Activated T-cell treated with anti-CD3 and anti-CD28 coated beads, Interleukin-2, amount 50 U/mL, for 24 hours (primary cell): ENCODE data around the gene CEACAM16.

Experiments
- DNase-seq: peaks from one replicate; pipeline ENCODE4 v3.0.0-alpha.2; 2020
- H3K27ac Mint-ChIP-seq: 2 replicates; pipeline ENCODE4 v1.8.0; 2020; ENCODE audit warnings: mild to moderate bottlenecking, mixed read lengths
- H3K27me3 Mint-ChIP-seq: 2 replicates; pipeline ENCODE4 v1.8.0; 2020; ENCODE audit warnings: mixed read lengths
- H3K36me3 Mint-ChIP-seq: 2 replicates; pipeline ENCODE4 v1.8.0; 2020; ENCODE audit warnings: low read depth, mixed read lengths
- H3K4me1 Mint-ChIP-seq: 2 replicates; pipeline ENCODE4 v1.8.0; 2020; ENCODE audit warnings: low read depth, mixed read lengths
- H3K4me3 Mint-ChIP-seq: 2 replicates; pipeline ENCODE4 v1.8.0; 2020; ENCODE audit warnings: mild to moderate bottlenecking, moderate library complexity, mixed read lengths
- H3K9me3 Mint-ChIP-seq: 2 replicates; pipeline ENCODE4 v1.8.0; 2020; ENCODE audit warnings: mixed read lengths

The CEACAM16 gene

GRCh38 chr19:44746946-44747738, 48.2 kb downstream of the CEACAM16 start:
- H3K36me3 Mint-ChIP-seq: peaks cover 37% of the 10 kb centered on the region
- H3K4me3 Mint-ChIP-seq: peak overlapping the region; percentile 86
- peak overlapping the region; percentile 97 for H3K27ac Mint-ChIP-seq
- H3K27me3 Mint-ChIP-seq: no peaks in the 10 kb centered on the region
- DNase-seq: peak; percentile 97
- peaks cover 57% of the 10 kb centered on the region for H3K4me1 Mint-ChIP-seq
- no peaks in the 10 kb centered on the region for H3K9me3 Mint-ChIP-seq

DNA sequence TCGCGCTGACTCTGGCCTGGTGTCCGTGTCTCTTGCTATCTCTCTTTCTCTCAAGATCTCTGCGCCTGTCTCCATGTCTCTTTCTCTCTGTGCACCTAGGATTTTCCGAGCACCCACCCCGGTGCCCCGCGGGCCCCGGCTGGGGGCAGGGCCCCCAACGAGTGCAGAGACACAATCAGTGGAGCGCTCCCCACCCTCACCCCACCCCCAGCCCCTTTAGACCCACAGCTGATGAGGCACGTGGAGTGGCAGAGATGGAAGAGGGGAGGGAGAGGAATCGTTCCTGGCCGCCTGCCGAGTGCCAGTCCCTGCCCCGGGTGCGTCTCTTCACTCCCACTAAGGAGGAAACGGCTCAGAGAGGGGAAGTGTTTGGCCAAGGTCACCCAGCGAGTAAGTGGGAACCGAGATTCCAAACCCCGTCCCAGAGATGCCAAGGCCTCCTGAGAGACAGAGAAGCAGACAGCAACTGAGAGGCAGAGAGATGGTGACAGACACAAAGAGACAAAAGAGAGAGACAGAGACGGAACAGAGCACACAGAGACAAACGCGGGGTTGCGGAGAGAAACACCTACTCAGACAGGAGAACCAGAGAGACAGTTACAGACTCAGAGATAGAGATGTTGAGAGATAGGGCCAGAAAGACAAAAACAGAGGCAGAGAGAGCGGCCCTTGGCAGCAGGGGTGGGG, 48.9 kb downstream of the CEACAM16 start:
- Mint-ChIP-seq H3K36me3 (peaks cover 44% of the 10 kb centered on the region), H3K9me3 (no peaks in the 10 kb centered on the region), H3K4me3 (peak overlapping the region; percentile 86), H3K27me3 (no peaks in the 10 kb centered on the region), H3K4me1 (peaks cover 58% of the 10 kb centered on the region), H3K27ac (peak overlapping the region; percentile 97)
- peak; percentile 78 for DNase-seq

DNA sequence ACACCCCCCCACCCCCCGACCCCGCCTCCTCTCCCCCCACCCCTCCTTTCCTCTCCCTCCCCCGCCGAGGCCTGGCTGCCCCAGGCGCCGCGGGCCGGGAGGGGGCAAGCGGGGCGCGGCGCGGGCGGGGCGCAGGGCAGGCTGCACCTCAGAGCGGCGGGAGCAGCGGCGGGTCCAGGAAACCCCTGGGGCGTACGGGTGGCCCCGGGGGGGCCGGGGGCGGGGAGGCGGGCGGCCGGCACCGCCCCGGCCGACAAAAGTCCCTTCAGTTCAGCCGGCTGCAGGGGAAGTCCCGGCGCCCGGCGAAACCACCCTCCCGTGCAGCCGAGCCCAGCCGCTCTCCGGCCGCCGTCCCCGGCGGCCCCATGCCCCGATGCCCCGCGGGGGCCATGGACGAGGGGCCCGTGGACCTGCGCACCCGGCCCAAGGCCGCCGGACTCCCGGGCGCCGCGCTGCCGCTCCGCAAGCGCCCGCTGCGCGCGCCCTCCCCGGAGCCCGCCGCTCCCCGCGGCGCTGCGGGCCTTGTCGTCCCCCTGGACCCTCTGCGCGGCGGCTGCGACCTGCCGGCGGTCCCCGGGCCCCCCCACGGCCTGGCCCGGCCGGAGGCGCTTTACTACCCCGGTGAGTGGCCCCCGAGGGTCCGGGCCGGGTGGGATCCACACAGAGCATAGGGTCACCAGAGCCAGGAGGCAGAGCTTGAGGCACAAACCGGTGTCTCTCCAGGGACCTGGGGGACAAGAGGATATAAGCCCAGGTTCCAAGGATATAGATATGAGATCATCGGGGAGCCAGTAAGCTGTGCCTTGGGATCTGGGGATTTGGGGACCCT, 49.7 kb downstream of the CEACAM16 start, which contains the start of gene BCL3:
BCL3 (plus strand) TSS at position 283 of the 829 bp plus-strand sequence; CDS start at position 366, 83 bp downstream.
- H3K4me1 Mint-ChIP-seq: peaks cover 60% of the 10 kb centered on the region
- H3K36me3 Mint-ChIP-seq: peaks cover 49% of the 10 kb centered on the region
- no peaks in the 10 kb centered on the region for H3K9me3 Mint-ChIP-seq
- DNase-seq: peak; percentile 81
- H3K4me3 Mint-ChIP-seq: peak within 1 kb of the TSS; percentile 93
- peak within 1 kb of the TSS; percentile 97 for H3K27ac Mint-ChIP-seq
- H3K27me3 Mint-ChIP-seq: no peaks in the 10 kb centered on the region

DNA sequence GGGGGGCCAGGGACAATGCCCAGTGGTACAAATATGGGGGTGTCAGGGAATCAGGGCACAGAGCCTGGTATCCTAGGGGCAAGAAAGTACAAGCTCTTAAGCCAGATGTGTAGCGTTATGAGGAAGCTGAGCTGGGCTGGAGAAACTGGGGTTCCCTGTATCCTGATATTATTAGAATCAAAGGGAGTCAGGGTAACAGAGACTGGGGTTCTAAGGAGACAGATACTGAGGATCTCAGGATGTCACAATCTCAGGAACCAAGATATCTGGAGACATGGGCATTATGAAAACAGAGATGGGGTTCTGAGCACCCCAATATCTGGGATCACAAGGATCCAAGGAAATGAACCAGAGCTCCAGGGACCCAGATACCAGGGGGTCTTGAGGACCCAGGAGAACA, 50.3 kb downstream of the CEACAM16 start:
- no peak for DNase-seq
- Mint-ChIP-seq H3K9me3 (no peaks in the 10 kb centered on the region), H3K27me3 (no peaks in the 10 kb centered on the region), H3K36me3 (peaks cover 55% of the 10 kb centered on the region), H3K4me3 (peak overlapping the region; percentile 93), H3K27ac (peak overlapping the region; percentile 90), H3K4me1 (peaks cover 60% of the 10 kb centered on the region)

GRCh38 chr19:44749994-44750393, 51.0 kb downstream of the CEACAM16 start:
- H3K4me1 Mint-ChIP-seq: peaks cover 63% of the 10 kb centered on the region
- peaks cover 61% of the 10 kb centered on the region for H3K36me3 Mint-ChIP-seq
- peak overlapping the region; percentile 90 for H3K27ac Mint-ChIP-seq
- no peak for DNase-seq
- H3K9me3 Mint-ChIP-seq: no peaks in the 10 kb centered on the region
- peak overlapping the region; percentile 93 for H3K4me3 Mint-ChIP-seq
- H3K27me3 Mint-ChIP-seq: no peaks in the 10 kb centered on the region

GRCh38 chr19:44752123-44752815, 53.3 kb downstream of the CEACAM16 start:
- no peaks in the 10 kb centered on the region for H3K27me3 Mint-ChIP-seq
- peaks cover 84% of the 10 kb centered on the region for H3K36me3 Mint-ChIP-seq
- no peak for DNase-seq
- H3K4me1 Mint-ChIP-seq: peaks cover 58% of the 10 kb centered on the region
- no peaks in the 10 kb centered on the region for H3K9me3 Mint-ChIP-seq
- peak overlapping the region; percentile 98 for H3K27ac Mint-ChIP-seq
- peak overlapping the region; percentile 93 for H3K4me3 Mint-ChIP-seq

- peaks cover 60% of the 10 kb centered on the region for H3K4me1 Mint-ChIP-seq
- peak; percentile 93 for DNase-seq
- H3K4me3 Mint-ChIP-seq: peak overlapping the region; percentile 93
- H3K36me3 Mint-ChIP-seq: peaks cover 89% of the 10 kb centered on the region
- peak overlapping the region; percentile 98 for H3K27ac Mint-ChIP-seq
- H3K27me3 Mint-ChIP-seq: no peaks in the 10 kb centered on the region
- no peaks in the 10 kb centered on the region for H3K9me3 Mint-ChIP-seq
Measured at GRCh38 chr19:44752816-44753625, 54.1 kb downstream of the CEACAM16 start.

DNA sequence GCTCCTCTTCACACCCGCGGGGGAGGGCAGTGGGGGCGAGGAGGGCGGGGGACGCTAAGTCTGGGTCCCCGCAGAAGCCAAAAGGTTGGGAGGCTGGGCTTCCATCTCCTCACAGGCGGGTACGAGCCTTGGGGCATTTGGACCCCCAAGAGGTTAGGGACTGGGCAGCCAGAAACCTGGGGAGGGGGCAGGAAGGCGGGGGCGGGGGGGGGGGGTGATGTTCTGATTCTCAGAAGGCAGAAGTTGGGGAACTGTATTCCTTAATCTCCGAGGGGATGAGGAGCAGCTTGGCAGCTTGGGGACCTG, 54.6 kb downstream of the CEACAM16 start:
- Mint-ChIP-seq H3K9me3 (no peaks in the 10 kb centered on the region), H3K4me1 (peaks cover 64% of the 10 kb centered on the region), H3K27ac (peak overlapping the region; percentile 98), H3K4me3 (peak overlapping the region; percentile 93), H3K36me3 (peaks cover 93% of the 10 kb centered on the region), H3K27me3 (no peaks in the 10 kb centered on the region)
- DNase-seq: no peak

GRCh38 chr19:44753932-44754749, 55.2 kb downstream of the CEACAM16 start:
- peaks cover 92% of the 10 kb centered on the region for H3K36me3 Mint-ChIP-seq
- no peaks in the 10 kb centered on the region for H3K9me3 Mint-ChIP-seq
- H3K4me3 Mint-ChIP-seq: peak overlapping the region; percentile 93
- DNase-seq: peak; percentile 86
- H3K4me1 Mint-ChIP-seq: peaks cover 66% of the 10 kb centered on the region
- no peaks in the 10 kb centered on the region for H3K27me3 Mint-ChIP-seq
- H3K27ac Mint-ChIP-seq: peak overlapping the region; percentile 98

DNA sequence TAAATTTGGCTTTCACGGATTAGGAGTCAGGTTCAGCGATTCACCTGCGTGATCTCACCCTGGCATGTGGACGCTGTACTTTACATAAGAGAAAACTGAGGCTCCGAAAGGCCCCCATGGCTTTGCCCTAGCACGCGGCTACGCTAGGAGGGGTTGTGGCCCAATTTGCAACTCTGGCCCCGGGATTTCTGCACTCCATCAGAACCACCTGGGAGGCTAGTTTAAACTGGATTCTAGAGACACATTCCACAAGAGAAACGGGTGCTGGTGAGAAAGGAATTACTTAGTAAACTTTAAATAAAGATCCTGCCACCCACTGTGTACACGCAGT, 55.8 kb downstream of the CEACAM16 start:
- Mint-ChIP-seq H3K4me3 (peak overlapping the region; percentile 93), H3K36me3 (peaks cover 89% of the 10 kb centered on the region), H3K9me3 (no peaks in the 10 kb centered on the region), H3K4me1 (peaks cover 63% of the 10 kb centered on the region), H3K27me3 (no peaks in the 10 kb centered on the region), H3K27ac (peak overlapping the region; percentile 98)
- no peak for DNase-seq

DNA sequence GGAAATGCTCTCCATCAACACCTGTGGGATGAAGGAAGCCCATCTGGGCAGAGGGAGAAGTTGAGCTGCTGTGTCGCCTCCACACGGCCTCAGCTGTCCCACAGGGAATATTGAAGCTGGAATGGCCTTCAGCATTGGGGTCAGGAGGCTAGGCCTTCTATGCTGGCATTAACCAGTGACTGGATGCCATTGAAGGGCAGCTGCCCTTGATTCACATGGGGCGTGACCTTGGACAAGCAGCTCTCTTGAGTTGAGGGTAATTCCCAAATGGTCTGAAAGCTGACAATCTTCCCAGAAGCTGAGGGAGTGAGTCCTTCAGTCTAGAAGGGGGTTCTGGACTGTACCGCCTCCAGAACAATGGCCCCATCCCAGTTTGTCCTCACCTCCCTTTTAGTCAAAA, 56.3 kb downstream of the CEACAM16 start:
- no peak for DNase-seq
- Mint-ChIP-seq H3K4me3 (peak overlapping the region; percentile 93), H3K27ac (peak overlapping the region; percentile 98), H3K9me3 (no peaks in the 10 kb centered on the region), H3K4me1 (peaks cover 63% of the 10 kb centered on the region), H3K27me3 (no peaks in the 10 kb centered on the region), H3K36me3 (peaks cover 89% of the 10 kb centered on the region)

DNA sequence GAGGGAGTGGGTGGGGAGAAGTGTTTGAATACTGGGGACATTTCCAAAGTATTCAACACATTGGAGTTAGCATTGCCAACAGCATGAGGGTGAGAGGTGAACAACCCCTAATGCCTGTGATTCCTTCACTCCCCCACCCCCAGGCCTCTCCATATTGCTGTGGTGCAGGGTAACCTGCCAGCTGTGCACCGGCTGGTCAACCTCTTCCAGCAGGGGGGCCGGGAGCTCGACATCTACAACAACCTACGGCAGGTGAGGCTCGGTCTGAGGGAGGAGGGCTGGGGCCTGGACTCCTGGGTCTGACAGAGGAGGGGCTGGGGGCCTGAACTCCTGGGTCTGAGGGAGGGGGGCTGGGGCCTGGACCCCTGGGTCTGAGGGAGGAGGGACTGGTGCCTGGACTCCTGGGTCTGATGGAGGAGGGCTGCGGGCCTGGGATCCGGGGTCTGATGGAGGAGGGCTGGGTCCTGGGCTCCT, 57.2 kb downstream of the CEACAM16 start:
- Mint-ChIP-seq H3K36me3 (peaks cover 89% of the 10 kb centered on the region), H3K9me3 (no peaks in the 10 kb centered on the region), H3K4me1 (peaks cover 64% of the 10 kb centered on the region), H3K27ac (peak overlapping the region; percentile 98), H3K4me3 (peak overlapping the region; percentile 31), H3K27me3 (no peaks in the 10 kb centered on the region)
- DNase-seq: no peak
